Transverse colon (tissue), 3 donors: ENCODE results near the gene PELO.

Experiments
- CTCF ChIP-seq, 5 experiments: fragments of 200-600 bp in 3 of 5; fragments of 450-650 bp in 2 of 5; sonication (generic) in 3 of 5; IDR thresholded peaks; 1 replicate in 2 of 5; 2 replicates in 3 of 5; pipeline ENCODE4 v1.5.1; 2016 to 2017; ENCODE audit warnings: antibody characterized with exemption in 5 of 5, inconsistent platforms in 3 of 5, mild to moderate bottlenecking in 2 of 5, moderate library complexity in 1 of 5
- POLR2A ChIP-seq: fragments of 450-650 bp; IDR thresholded peaks from one replicate; pipeline ENCODE4 v1.6.1; 2016; ENCODE audit warnings: antibody characterized with exemption, mild to moderate bottlenecking, moderate library complexity

GRCh38 chr5:52783226-52783959 is 4.3 kb upstream of the PELO start:
- TF ChIP-seq POLR2A (no peak), CTCF (IDR thresholded peaks at IDR 0.05) (no peak)
